Measurements from ENCODE around the gene SUSD6.
"Not testable (repeated sequence)": the region's sequence is repeated elsewhere in the genome, so short reads cannot be mapped to it uniquely, and the experiment has no call there.

SUSD6 gene

DNA sequence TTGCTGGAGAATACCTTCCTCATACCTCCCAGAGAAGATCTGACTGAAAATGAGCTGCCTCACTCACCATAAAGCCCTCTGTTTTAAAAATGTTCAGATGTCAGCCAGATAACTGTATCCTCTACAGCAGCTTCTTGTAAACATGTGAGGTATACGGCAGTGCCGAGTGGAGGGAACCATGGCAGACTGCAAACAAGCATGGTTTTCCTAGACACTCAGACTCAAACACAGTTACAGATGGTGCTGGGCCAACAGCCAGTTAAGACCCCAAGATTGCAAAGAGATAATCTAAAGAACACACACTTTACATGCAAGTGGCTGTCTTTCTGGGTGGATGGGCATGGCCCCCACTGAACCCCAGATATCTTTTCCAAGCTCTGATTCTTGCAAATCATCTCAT is 20.1 kb upstream of the SUSD6 start:
- DNase-seq (ENCODE audit: low read depth, low spot score) = no peak

GRCh38 chr14:69593018-69593677 is 18.2 kb upstream of the SUSD6 start:
- DNase-seq (ENCODE audit: low read depth, low spot score) = peak; percentile 89

DNA sequence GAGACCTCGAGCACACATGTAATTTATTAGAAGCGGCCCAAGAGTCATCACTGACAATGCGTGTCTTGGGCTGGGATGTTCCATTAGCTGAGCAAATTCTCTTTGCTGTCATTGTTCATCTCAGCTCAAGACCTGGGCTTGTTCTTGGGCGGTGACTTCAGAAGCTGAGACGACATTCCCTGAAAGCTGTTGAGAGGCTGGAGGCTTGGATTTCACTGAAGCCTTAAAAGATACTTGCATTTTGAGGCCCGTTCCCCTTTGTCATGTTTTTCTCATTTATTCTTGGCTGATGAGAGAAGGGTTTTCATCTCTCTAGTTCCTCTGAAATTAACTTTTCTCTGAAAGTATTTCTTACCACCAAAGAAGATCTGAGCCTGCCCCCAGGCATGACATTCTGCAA is 16.6 kb upstream of the SUSD6 start:
- no peak for DNase-seq (ENCODE audit: low read depth, low spot score)

GRCh38 chr14:69595336-69595735 is 16.1 kb upstream of the SUSD6 start:
- no peak for DNase-seq (ENCODE audit: low read depth, low spot score)

- not testable (repeated sequence) for DNase-seq (ENCODE audit: low read depth, low spot score)
These were observed 12.0 kb upstream of the SUSD6 start for GRCh38 chr14:69599431-69599830.

DNA sequence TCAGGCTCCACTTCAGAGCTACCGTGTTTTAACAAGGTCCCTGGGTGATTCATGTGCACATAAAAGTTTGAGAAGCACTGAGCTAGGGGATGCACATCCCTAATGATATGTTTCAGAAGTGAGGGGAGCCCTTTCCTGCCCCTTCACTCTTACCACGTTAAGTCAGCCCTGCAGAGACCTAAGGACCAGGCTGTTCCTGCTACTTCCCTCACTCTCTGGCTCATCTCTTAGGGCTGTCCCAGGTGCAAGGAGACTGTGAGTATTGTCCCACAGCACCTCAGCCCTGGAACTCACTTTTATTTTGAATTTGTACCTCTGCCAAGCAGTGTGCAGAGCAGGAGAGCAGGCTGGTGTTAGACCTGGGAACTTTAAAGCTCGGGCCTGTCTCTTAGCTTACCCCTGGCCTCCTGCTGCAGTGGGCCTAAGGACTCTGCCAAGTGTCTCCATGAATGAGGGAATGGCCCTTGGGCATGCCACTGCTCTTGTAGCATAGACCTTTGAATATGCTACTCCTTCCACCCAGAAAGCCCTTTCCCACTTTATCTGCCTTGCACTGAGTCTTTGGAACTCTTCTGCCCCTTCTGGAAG is 11.0 kb upstream of the SUSD6 start:
- DNase-seq (ENCODE audit: low read depth, low spot score) = no peak

DNA sequence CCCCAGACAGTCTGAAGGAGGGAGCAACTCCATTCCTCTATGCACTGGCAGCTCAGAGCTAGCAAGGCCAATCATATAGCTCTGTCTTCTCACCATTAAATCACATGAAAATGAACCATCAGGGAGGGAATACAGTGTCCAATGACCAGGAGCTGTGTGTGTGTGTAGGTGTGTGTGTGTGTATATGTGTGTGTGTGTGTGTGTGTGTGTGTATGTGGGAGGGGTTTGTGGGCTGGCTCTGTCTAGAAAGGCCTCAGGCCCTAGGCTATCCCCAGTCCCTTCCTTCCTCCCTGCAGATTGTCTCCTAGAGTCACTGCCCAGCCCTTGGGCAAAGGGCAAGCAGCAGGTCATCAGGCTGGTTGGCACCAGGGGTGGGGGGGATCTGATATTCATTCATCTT is 5.7 kb upstream of the SUSD6 start:
- DNase-seq (ENCODE audit: low read depth, low spot score) = no peak

GRCh38 chr14:69606258-69607184 is 4.9 kb upstream of the SUSD6 start:
- DNase-seq (ENCODE audit: low read depth, low spot score) = no peak

- DNase-seq (ENCODE audit: low read depth, low spot score) = no peak
These were observed 1.1 kb upstream of the SUSD6 start for GRCh38 chr14:69610020-69610873.

- DNase-seq (ENCODE audit: low read depth, low spot score) = peak; percentile 58
These were observed 573 bp upstream of the SUSD6 start for GRCh38 chr14:69610874-69611171.

GRCh38 chr14:69612014-69612782 is 802 bp downstream of the SUSD6 start:
- peak; percentile 48 for DNase-seq (ENCODE audit: low read depth, low spot score)

DNA sequence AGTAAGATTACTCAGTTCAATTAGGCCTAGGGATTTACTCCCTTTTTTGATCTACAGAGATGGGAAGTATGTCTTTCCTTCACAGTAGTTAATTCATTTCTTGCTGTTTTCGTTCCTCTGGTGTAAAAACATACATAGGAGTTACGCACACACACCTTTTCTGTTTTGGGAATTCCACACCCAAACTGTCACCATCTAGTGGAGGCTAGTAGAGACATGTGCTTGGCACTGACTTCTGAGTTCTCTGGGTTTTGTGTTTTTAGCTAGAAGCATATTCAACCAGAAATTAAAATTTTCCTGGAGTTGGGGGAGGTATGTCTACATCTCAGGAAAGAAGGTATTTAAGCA is 1.4 kb downstream of the SUSD6 start:
- no peak for DNase-seq (ENCODE audit: low read depth, low spot score)

- no peak for DNase-seq (ENCODE audit: low read depth, low spot score)
These were observed 2.1 kb downstream of the SUSD6 start for GRCh38 chr14:69613312-69614073.

- no peak for DNase-seq (ENCODE audit: low read depth, low spot score)
These were observed 3.2 kb downstream of the SUSD6 start for GRCh38 chr14:69614592-69614991.

DNA sequence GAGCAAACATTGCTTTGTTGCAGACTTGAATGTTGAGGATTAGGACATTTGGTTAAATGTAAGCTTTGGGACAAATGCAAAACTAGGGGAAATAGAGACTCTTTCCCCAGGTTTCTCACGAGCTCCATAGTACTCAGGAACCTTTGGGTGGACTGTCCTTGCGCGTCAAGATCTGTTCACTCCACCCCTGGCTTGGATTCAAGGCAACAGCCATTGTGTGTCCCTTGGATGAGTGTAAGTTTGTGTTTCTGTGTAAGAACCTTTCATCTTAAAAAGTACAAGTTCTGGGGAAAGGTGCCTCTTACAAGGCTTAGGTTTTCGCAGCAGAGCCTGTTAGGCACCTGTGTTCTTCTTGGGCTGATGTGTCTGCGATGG is 3.7 kb downstream of the SUSD6 start:
- no peak for DNase-seq (ENCODE audit: low read depth, low spot score)

DNA sequence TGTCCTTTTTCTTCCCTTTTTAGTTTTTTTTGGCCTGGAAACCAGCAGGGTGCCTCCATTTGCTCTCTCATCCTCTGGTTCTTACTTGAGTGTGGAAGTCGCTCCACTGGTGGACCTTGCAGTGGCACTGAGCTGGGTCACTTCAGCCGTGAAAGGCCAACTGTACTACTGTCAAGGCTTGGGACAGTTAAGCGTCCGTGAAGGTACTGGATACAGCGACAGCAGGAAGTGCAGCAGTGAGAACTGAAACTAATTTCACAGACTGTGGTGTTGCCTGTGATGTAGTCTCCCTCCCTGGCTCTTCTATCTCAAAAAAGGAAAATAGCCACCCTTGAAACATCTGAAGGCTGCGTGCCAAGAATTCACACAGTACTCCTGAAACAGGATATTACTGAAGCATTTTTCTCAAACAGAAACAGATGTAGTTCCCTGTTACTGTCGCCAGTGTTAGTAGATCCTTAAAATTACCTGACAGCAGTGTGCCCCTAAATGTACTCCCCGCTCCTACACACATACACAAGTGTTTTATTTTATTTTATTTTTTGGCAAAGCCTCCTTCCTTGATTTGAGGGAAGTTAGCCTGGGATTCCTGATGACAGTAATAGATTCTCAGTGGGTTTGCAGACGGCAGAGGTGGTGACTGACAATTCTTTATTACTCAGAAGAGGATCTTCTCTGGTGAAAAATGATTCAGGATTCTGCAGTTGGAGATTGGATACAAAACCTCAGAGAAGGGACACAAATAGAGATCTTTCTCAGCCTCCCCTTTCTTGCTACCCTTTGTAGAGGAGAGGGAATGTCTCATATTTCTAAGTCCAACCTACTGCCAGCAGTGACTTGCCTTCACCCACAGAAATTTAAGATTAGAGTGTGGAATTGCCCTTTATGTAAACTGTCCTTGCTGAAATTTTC is 4.4 kb downstream of the SUSD6 start:
- peak; percentile 65 for DNase-seq (ENCODE audit: low read depth, low spot score)

GRCh38 chr14:69616408-69616773 is 5.0 kb downstream of the SUSD6 start:
- no peak for DNase-seq (ENCODE audit: low read depth, low spot score)

DNA sequence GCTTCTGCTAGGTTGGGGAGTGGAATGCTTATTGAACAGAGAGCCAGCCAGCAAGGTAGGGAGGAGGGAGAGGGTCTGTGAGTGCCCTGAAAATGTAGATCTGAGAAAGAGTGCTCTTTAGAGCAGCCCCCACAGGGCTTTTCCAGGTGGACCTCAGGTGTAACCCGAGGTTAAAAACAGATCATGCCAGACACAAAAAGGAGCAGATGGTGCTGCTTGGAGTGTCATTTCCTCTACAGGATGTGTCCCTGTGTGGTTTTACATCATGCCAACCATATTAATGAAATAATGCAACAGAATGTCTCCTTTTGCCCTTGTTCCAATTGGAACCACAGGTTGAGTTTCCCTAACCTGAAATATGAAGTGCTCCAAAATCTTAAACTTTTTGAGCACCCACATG is 6.4 kb downstream of the SUSD6 start:
- DNase-seq (ENCODE audit: low read depth, low spot score) = no peak

DNA sequence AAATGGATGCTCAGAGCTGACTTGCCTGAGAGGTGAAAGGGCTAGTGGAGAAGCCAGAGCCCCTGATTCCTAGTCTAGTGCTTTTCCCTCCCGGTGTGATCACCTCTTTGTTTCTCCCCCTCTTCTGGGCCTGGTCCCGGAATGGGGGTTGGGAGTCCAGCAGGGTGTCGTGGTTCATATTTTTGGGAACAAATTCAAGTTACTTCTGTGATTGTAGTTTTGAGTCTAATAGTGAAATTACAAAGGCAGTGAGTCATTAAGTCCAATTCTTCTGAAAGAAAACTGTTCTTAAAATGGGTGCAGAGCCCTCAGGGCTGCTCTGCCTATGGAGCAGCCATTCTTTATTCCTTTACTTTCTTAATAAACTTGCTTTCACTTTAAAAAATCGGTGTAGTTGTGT is 7.6 kb downstream of the SUSD6 start:
- DNase-seq (ENCODE audit: low read depth, low spot score) = no peak

GRCh38 chr14:69620211-69620611 is 8.8 kb downstream of the SUSD6 start:
- peak; percentile 60 for DNase-seq (ENCODE audit: low read depth, low spot score)
